UCSD-AML1 (cell line): ENCODE data around the gene CTNNA1.

ENCODE experiments used
- DNase-seq: peaks from one replicate; lab custom pipeline; 2025; ENCODE audit not compliant: unreplicated experiment; lab: John Stamatoyannopoulos, UW

The CTNNA1 gene

GRCh38 chr5:138927979-138928378 lies 174.8 kb downstream of the CTNNA1 start:
- no peak for DNase-seq

GRCh38 chr5:138929571-138929955 lies 176.3 kb downstream of the CTNNA1 start:
- DNase-seq, result no peak

GRCh38 chr5:138930371-138931097 lies 177.3 kb downstream of the CTNNA1 start:
- no peak for DNase-seq

- no peak for DNase-seq
These were observed 179.1 kb downstream of the CTNNA1 start for GRCh38 chr5:138932171-138932810.

GRCh38 chr5:138933522-138934290 lies 180.5 kb downstream of the CTNNA1 start:
- no peak for DNase-seq

- no peak for DNase-seq
These were observed 181.7 kb downstream of the CTNNA1 start for GRCh38 chr5:138934971-138935370.

GRCh38 chr5:138935466-138935865 lies 182.2 kb downstream of the CTNNA1 start:
- no peak for DNase-seq

- peak; percentile 24 for DNase-seq
These were observed 183.2 kb downstream of the CTNNA1 start for GRCh38 chr5:138936225-138936967.

- no peak for DNase-seq
These were observed 183.7 kb downstream of the CTNNA1 start for GRCh38 chr5:138936968-138937345.

GRCh38 chr5:138937392-138938387 lies 184.5 kb downstream of the CTNNA1 start:
- no peak for DNase-seq

GRCh38 chr5:138938526-138938925 lies 185.3 kb downstream of the CTNNA1 start:
- no peak for DNase-seq

- DNase-seq, result no peak
These were observed 188.8 kb downstream of the CTNNA1 start for GRCh38 chr5:138942066-138942465.

- no peak for DNase-seq
These were observed 189.6 kb downstream of the CTNNA1 start for GRCh38 chr5:138942861-138943260.

- DNase-seq, result no peak
These were observed 190.5 kb downstream of the CTNNA1 start for GRCh38 chr5:138943599-138944173.

GRCh38 chr5:138944527-138945322 lies 191.5 kb downstream of the CTNNA1 start:
- DNase-seq, result no peak

- DNase-seq, result no peak
These were observed 192.4 kb downstream of the CTNNA1 start for GRCh38 chr5:138945421-138946240.

- no peak for DNase-seq
These were observed 193.0 kb downstream of the CTNNA1 start for GRCh38 chr5:138946241-138946623.
